NCI-H774 (cell line): ENCODE results near the gene ADAMTSL1.

Experiments
- DNase-seq: peaks from one replicate; lab custom pipeline; 2025; lab: John Stamatoyannopoulos, UW

ADAMTSL1 gene

GRCh38 chr9:18941060-18941740 lies 467.2 kb downstream of the ADAMTSL1 start:
- DNase-seq, result no peak

- no peak for DNase-seq
These were observed 468.8 kb downstream of the ADAMTSL1 start for GRCh38 chr9:18942801-18943200.

- DNase-seq, result peak; percentile 66
These were observed 474.0 kb downstream of the ADAMTSL1 start for GRCh38 chr9:18947892-18948339.

- no peak for DNase-seq
These were observed 478.0 kb downstream of the ADAMTSL1 start for GRCh38 chr9:18951936-18952335.

- no peak for DNase-seq
These were observed 481.7 kb downstream of the ADAMTSL1 start for GRCh38 chr9:18955626-18956025.
